Glomerular visceral epithelial cell (primary cell): Measurements from ENCODE around the gene TXNDC11.

Source experiments
- DNase-seq: peaks from one replicate; pipeline ENCODE4 v3.0.0-alpha.2; 2016; ENCODE audit errors: extremely low spot score

The TXNDC11 gene

DNA sequence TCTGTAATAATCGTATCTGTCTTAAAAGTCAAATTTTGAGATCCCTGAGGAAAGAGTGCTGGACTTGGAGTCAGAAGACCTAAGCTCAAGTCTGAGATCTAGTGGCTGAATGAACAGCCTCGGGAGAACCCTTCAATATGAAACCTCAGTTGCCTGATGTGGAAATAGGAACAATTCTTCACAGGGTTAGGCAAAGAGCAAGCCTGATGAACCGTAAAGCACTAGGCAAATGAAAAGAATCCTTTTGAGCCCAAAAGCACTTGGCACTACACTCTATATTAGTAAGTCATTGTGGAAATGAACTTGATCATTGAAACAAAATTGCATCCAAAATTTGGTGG, 20.2 kb downstream of the TXNDC11 start:
- no peak for DNase-seq

DNA sequence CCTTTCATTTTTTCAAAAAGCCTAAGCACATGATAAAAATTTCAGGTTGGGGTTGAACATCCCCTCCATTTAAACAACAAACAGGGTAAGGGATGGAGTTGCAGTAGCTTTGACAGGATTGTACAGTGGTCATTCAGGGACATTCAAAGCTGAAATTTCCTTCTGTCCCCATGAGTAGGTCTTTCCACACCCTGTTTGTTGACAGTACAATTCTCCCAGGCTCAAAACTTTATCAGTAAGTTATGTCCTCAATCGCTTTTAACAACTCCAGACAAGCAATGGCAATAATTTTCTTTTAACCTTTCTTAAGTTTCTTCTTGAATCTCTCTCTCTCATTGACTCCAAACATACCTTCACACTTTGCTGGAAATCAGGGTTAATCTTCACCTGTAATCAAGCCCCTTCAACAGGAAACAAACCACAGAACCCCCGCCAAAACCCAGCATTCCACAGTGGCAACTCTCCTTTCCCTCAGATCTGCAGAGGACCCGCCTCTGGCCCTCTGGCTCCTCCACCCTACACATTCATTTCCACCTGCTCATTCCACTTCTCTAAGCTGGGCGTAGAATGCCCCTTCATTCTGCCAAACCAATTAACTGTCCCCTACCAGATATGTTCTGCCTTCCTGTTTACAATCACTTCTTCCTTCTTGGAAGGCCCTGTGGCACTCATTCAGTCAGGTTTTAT, 20.7 kb downstream of the TXNDC11 start:
- no peak for DNase-seq

DNA sequence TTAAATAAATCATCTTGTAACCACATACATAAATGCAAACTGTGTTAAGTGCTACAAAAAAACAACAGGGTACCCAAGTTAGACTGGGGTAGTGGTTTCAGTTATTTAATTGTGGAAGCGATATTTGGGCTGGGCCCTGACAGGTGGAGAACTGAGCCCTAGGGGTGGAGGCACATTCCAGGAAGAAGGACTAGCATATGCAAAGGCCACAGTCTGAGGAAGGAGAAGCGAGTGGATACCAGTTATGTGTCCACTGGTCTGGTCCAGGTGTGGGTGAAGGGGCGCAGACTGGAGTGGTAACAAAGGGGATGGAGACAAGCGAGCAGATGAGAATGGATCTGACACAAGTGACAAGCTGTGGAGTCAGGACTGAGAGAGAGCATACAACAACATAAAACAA, 22.9 kb downstream of the TXNDC11 start:
- no peak for DNase-seq

DNA sequence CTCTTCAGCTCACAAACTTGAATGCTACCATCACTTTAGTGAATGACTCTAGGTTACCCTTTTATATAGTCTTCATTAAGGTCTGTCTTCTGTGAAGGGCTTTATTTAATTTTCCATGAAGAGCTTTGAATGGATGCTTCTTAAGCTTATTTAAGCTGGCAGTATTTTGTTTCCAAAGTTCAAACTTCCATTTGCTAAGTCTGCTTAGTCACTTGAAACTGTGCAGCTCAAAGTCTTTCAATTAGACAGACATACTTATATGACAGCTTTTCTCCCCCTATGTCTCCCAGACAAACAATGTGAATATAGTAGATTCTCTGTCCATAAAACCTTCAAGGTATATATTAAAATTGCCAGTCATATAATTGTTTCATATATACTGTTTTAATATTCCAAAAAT, 23.5 kb downstream of the TXNDC11 start:
- no peak for DNase-seq

DNA sequence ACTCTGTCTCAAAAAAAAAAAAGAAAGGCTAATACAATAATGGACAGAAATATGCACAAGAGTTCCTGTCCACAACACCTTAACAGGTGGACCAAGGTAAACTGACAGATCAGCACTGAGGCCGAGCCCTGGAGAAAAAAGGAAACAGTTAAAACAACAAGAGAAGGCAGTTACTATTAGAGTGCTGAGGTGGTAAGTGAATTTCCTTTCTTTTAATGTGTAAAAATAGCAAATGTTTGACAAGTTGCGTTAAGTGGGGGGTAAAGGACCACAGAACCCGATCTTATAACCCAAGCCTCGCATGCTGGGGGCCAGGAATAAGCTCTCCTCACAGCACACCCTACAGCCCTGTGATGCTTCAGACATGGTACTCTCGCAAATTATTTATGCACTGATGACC, 24.8 kb downstream of the TXNDC11 start:
- no peak for DNase-seq

DNA sequence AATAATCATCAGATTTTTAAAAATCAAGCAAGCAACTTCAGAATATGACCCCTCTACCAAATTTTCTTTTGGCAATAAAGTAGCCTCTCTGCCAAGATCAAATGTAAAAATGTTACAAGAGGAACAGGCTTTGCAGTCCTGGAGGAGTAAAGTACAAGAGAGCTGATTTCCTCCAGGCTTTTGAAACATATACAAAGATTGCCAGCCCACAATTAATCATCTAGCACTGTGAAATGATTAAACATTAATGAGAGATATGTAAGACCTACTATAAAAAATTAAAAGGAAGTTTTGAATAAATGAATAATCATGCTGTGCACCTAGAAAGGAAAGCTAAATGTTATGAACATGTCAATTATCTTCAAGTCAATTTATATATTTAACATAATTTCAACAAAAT, 26.3 kb downstream of the TXNDC11 start:
- no peak for DNase-seq

DNA sequence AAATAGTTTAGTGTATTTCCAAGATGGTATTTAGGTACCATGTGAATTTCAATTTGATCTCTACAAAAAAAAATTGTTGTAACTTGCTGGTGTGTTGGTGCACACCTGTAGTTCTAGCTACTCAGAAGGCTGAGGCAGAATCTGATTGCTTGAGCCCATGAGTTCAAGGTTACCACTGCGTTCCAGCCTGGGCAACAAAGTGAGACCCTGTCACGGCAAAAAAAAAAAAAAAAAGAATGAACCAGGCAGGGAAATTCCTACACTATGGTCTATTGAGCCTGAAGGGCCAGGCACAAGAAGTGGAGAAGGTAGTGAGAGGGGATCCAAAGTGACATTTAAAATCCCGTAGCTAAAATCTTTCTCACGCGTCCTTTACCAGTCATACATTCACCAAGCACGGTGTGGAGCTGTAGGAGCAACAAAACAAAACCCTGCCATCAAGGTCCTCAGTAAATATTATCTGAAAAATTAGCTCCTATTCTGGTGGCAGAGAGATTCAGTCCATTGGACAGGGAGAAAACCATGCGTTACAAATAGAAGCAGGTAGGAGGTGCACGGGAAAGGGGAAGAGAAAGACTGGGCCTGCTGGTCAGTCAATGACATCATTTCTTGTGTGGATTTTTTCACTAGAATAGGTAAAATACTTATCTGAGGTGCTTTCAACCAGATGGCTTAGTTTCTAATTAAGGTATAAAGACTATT, 27.3 kb downstream of the TXNDC11 start:
- DNase-seq = no peak

DNA sequence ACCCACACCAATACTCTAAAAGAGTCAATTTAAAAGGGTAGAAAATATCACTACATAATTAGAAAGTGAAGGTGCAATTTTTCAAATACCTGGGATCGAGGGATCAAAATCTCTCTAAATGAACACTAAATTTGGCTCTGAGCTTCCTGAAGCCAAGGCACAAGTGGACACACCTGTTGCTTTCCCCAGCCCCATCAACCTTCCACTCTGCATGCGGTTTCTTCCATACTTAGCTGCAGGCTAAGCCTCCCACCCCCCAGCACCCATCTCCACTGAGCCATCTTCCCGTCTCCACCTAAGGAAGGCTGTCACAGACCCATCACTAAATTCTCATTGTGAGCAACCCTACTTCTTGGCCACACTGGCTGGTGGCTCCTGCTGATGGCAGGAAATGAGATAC, 30.5 kb downstream of the TXNDC11 start:
- no peak for DNase-seq

DNA sequence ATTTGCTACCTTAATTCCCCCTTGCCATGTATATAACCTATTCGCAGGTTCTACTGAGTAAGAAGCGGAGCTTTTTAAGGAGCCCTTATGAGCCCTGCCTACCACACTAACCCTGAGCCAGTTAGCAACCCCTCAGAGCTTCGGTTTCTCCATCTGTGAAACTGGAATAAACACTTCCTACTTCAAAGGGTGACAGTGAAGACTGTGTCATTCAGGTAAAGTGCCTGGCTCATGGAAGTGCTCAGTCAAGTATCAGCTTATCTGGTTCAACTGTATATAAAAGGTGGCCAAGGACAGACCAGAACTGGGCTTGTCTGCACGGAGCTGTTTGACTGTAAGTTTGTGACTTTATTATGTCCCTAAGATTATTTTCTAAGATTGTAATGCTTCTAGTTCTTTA, 31.0 kb downstream of the TXNDC11 start:
- DNase-seq = no peak

DNA sequence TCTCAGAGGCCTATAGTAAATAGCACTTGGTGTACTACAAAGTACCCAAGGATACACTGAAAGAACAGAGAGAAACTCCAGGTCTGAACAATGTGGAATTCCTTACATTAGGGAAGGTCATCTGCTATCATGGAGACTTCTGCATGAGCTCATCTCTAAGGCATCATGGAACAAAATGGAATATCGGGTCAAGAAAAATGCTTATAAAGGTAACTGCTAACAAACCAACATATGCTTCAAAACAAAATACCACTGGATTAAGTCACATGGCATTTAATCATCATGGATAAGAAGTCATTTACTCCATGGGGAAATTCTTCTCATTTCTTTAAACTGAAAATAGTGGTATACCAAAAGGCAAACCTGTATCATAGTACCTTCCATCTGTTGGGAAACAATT, 34.2 kb downstream of the TXNDC11 start:
- DNase-seq = no peak

DNA sequence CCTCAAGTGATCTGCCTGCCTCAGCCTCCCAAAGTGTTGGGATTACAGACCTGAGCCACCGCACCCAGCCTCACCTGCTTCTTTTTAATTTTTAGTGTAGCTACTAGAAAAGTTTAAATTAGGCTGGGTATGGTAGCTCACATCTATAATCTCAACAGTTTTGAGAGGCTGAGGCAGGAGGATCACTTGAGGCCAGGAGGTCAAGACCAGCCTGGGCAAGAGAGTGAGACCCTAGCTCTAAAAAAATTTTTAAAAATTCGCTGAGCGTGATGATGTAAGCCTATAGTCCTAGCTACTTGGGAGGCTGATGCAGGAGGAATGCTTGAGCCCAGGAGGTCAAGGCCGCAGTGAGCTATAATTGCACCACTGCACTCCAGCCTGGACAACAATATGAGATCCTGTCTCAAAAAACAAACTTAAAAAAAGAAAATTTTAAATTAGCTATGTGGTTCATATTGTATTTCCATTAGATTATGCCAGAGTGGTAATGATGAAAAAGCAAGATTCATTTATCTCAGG, 34.9 kb downstream of the TXNDC11 start:
- DNase-seq = no peak

DNA sequence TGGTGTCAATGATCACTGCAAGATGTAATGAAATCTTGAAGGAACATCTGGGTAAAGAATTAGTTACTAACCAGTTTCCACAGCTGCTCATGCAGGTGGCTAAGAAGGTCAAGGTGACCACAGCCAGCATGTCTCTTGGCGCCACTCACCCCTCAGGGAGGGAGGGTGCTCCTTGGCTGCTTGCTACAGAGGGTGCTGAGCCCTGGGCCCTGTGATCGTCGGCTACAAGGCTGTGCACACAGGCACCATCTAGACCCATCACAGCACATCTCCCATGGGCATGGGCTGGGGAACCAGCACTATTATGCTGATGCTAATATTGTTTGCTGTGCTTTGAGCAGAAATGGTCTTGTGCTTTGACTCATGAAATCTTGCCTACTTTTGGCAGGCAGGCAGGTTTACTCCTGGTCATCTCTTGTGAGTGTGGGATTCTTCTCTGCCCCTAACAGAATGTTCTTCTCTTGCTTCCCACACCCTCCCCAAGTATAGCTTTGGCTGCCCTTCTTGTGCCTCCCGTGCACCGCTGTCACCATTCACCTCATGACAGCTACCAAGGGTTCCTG, 36.4 kb downstream of the TXNDC11 start:
- DNase-seq = no peak

DNA sequence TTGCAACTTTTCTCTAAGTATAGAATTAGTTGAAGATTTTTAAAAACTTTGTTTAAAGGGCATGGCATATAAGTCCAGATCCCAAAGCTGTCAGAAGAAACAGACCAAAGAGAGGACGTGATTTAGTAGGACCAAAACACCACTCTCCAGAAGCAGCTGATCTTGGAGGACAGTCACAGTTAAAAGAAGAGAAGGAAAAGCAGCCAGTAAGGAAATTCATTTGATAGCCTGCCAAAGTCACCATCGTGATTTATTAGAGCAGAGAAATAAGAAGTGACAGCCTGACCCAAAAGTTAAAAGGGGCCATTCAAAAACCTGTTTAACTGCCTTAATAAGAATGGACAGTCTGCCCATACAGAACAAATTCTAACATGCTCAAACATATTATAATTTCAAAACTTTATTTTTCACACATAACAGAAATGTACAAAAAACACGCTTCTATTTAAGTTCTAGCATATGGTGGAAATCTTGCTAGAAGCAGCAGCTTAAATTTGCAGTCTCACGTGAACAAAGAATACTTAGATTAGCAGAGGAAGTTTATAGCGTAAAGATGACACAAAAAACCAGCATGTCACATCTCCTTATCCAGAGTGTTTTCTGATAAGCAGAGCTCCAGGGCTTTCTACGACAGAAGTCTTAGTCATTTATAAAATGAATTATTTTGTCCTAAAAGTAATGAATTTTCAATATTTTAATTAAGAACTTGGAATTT, 37.2 kb downstream of the TXNDC11 start:
- no peak for DNase-seq

DNA sequence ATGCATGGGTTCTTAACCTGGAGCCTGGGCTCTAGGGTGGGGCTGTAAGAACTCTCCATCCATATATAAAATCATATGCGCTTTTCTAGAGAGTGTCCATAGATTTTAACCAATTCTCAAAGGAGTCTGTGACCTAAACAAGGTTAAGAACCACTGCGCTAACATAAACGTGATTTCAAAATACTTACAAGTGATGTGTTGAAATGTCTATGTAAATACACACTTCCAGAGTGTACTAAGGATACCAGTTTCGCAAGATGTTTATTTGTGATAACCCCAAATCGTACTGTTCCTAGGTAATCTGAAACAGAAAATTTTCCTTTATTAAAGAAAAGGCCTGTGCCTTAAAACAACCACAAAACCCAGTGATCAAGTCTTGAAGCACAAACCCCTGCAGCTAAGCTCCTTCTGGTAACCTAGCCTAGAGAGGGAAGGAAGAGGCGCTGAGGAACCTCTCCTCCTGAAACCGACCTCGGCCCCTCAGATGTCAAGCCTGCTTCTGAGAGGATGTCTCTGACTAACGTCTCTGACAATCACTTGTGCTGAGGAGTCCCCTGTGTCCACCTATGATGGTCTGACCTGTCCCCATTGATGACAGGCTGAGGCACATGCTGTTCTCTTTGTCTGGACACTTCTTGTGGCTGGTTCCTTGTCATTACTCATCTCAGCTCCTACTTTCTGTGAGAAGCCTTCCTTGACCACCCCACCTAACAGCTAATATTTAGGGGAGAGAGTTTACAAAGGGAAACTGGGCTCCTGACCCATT, 42.2 kb downstream of the TXNDC11 start:
- DNase-seq = no peak

DNA sequence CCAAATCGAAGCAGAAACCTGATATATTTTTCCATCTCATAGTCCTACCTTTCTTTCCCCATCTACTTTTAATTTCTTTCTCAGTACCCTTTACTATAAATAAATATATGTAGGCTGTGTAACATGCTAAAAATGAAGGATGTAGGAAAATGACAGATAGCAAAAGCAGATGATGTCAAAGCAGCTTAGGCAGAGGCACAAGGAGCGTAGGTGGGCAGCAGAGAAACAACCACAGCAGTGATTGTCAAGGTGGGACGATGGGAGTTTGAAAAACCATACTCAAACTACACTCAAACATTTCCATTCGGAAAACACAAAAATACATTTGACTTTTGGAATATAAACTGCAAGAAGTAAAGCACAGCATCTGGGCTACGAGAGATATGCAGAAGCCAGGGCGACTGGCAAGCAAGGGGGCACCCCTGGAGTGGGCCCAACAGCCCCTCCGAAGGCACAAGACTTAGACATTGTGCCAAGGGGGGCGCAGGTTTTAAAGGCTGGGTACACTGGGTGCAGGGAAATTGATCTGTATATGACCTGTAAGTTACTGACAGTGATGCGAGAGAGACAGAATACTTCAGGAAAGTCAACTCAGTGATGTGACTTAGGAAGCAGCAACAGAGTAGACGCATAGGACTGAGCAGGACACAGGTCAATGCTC, 43.3 kb downstream of the TXNDC11 start:
- DNase-seq = no peak

DNA sequence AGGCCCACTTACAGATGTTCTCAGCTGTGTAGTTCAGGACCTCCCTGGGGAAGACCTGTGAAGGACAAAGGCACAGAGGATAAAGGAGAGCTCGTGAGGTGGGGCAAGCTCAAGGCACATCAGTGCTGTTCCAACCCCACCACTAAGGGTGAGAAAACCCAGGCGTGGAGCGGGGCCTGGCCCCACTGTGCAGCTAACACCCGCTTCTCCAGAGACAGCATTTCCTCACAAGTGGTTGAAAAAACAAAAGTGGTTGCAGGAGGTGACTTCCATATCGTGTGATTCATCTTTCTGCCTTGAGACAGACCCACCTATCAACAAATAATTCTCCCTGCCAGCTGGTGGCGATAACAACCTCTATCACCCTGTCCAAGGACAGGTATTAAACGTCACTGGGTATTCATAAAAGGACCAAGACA, 44.4 kb downstream of the TXNDC11 start:
- DNase-seq = peak; percentile 45

DNA sequence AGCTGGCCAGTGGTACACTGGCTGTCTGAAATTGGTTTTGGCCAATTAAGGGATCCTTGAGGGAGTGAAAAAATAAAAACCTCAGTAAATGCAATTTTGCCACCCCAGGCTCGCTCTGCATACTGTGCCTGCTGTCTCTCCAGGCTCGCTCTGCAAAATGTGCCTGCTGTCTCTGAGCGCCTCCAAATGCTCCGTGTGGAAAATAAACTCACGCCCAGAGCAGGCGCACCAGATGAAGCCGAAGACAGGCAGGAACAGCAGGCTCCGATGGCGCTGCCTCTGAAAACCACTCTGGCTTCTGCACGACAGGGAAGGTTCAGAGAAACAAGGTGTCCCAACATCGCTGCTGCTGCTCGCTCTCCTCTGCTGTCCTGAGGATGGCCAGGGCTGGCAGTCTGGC, 45.3 kb downstream of the TXNDC11 start:
- no peak for DNase-seq

DNA sequence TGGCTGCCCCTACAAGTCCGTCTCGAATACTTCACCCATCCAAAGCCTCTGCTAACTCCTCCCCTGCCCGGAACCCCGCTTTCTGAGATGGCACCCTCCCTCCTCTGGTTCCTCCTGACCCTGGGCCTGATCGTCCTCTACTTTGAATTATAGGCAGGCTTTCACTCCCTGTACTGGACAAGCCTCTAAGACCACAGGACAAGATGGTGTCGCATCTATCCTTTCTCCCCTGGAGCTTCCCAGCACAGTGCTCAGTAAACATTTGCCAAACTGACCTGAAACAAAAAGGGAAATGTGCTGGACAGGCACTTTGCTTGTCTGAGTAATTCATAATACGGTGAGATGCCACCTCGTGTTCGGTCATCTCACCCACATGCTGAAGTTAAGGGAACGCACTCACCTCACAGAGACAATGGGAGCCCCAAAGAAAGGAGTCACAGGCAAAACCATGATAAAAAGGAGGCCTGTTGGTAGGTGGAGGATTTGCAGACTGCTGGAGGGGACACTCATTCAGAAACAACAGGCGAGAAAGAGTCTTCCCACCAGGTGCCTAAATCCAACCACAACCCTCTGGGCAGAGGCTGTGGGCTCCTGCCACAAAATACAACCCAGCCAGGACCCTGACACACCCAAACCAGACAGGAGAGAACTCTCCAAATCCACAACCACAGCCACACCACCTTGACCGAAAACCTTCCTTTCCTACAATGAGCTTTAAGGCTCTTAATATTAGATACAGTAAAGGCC, 46.2 kb downstream of the TXNDC11 start:
- no peak for DNase-seq

DNA sequence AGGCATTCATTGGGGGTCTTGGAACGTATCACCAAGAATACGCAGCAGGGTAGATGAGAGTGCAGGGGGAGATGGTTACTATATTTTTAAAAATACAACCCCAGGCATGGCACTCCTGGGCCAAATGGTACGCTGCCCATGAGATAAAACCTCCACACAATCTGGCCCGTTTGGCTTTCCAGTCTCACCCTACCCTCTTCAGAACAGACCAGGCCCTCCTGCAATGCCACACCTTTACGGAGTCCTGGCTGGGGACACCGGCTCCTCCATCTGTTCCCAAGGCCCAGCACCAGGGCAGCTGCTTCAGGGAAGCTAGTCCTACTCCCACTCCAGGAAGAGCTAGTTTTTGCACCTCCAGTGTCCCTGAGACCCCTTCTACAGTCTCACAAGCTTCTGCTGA, 50.0 kb downstream of the TXNDC11 start:
- DNase-seq = no peak

DNA sequence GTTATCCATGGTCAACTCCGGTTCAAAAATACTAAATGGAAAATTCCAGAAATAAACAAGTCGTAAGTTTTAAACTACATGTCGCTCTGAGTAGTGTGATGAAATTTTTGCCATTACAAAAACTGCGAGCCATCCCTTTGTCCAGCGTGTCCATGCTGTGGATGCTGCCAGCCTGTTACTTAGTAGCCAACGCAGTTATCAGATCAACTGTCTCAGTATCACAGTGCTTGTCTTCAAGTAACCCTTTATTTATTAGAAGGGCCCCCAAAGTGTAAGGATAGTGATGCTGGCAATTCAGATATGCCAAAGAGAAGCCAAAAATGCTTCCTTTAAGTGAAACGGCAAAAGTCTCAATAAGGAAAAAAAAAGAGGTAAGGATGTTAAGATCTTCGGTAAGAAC, 50.5 kb downstream of the TXNDC11 start:
- no peak for DNase-seq

DNA sequence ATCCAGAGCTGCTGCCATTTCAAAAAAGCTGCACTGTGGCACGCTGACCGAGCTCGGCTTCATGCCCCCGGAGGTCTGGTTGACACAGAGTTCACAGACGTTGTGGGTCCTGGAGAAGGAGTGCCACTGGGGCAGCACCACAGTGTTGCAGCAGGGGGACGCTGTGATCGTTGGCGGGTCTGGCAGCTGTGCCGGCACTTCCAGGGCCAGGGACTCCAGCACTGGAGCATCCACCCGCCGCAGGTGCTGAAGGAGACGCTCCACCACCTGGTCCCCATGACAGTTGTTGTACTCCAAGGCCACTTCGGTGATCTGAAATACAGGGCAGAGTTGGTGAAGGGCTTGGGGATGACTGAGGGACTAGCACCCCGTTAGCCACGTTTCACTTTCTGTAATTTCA, 50.9 kb downstream of the TXNDC11 start:
- no peak for DNase-seq
